Spleen (tissue), 11 donors: ENCODE measurements around the gene PSMB9. TPM values are rescaled to one million over a fixed set of nuclear protein-coding genes. Genes with fewer than 3 reads are reported as not detected.

Experiments used
- DNase-seq: peaks from one replicate; pipeline ENCODE4 v3.0.0-alpha.2; 2020
- H3K27ac ChIP-seq, 8 donors: fragments of 200-600 bp; sonication (generic) in 7 of 8; 1 replicate in 4 of 8; 2 replicates in 4 of 8; pipeline versions ENCODE4 v1.5.0 to v1.8.0; 2016 to 2021; ENCODE audit warnings: inconsistent platforms in 4 of 8, mild to moderate bottlenecking in 4 of 8, moderate library complexity in 1 of 8
- H3K27me3 ChIP-seq, 7 donors: fragments of 200-600 bp; sonication (generic) in 6 of 7; replicated peaks in 1 of 7; 1 replicate in 4 of 7; 2 replicates in 3 of 7; pipeline versions ENCODE4 v1.5.0 to v1.8.0; 2016 to 2021; ENCODE audit warnings: inconsistent platforms in 3 of 7, mild to moderate bottlenecking in 1 of 7
- H3K36me3 ChIP-seq, 6 donors: fragments of 200-600 bp; sonication (generic) in 5 of 6; 1 replicate in 4 of 6; 2 replicates in 2 of 6; pipeline versions ENCODE4 v1.5.0 to v1.8.0; 2016 to 2021; ENCODE audit warnings: inconsistent platforms in 2 of 6
- H3K4me1 ChIP-seq, 6 donors: fragments of 200-600 bp; sonication (generic) in 5 of 6; 1 replicate in 3 of 6; 2 replicates in 3 of 6; pipeline versions ENCODE4 v1.5.0 to v1.8.0; 2016 to 2021; ENCODE audit warnings: inconsistent platforms in 3 of 6
- H3K4me3 ChIP-seq, 8 donors: fragments of 200-600 bp; sonication (generic) in 7 of 8; 1 replicate in 4 of 8; 2 replicates in 4 of 8; pipeline versions ENCODE4 v1.5.0 to v1.8.0; 2016 to 2021; ENCODE audit warnings: inconsistent platforms in 4 of 8, mild to moderate bottlenecking in 4 of 8, moderate library complexity in 2 of 8
- H3K9me3 ChIP-seq, 8 donors: fragments of 200-600 bp; sonication (generic) in 7 of 8; 1 replicate in 4 of 8; 2 replicates in 4 of 8; pipeline versions ENCODE4 v1.5.0 to v1.8.0; 2016 to 2021; ENCODE audit warnings: inconsistent platforms in 4 of 8
- CTCF ChIP-seq, 11 experiments: fragments of 200-600 bp in 7 of 11; fragments of 450-650 bp in 4 of 11; sonication (generic) in 4 of 11; IDR thresholded peaks in 8 of 11; conservative IDR thresholded peaks in 3 of 11; 1 replicate in 7 of 11; 2 replicates in 4 of 11; pipeline versions ENCODE4 v1.4.0 to v1.8.0; 2016 to 2021; ENCODE audit warnings: antibody characterized with exemption in 11 of 11, inconsistent platforms in 4 of 11, mild to moderate bottlenecking in 1 of 11
- POLR2A ChIP-seq, 3 donors: fragments of 450-650 bp; IDR thresholded peaks; one replicate each; pipeline ENCODE4 v1.5.1; 2017; ENCODE audit warnings: antibody characterized with exemption in 3 of 3, mild to moderate bottlenecking in 1 of 3
- POLR2AphosphoS5 ChIP-seq, 3 donors: sonication (generic); formaldehyde crosslinking; IDR thresholded peaks; one replicate each; pipeline ENCODE4 v1.5.1; 2017; ENCODE audit warnings: antibody characterized with exemption in 3 of 3
- WGBS, 5 donors: extraction: QIAGEN DNeasy Blood & Tissue Kit in 3 of 5; methylation state at CpG; one replicate each; pipeline versions ENCODE4 v1.1.5 to v1.1.7; 2013 to 2018; 5-methylcytosine and 5-hydroxymethylcytosine counted together
- intact Hi-C: fragments of 100-400 bp; cut with DNase I; formaldehyde crosslinking; loops from one replicate; pipeline ENCODE4 v1.15.0; 2023; ENCODE audit warnings: low total_unique reads
- polyA plus RNA-seq, 3 donors: library from polyadenylated mRNA; stranded (reverse); fragments of 200-250 nt; gene quantifications; one replicate each; pipeline ENCODE4 v1.2.1, GENCODE V29; 2013
- small RNA-seq, 4 donors: library from RNA; depleted of rRNA; stranded (forward); fragments of <200 nt; gene quantifications; one replicate each; pipeline ENCODE3, GENCODE V24; 2016
- total RNA-seq, 7 donors: library from RNA; depleted of rRNA in 3 of 7; stranded (reverse); fragments of >200 nt in 3 of 7; fragmentation: NEBNext Ultra II Directional in 4 of 7; extraction: Animal tissue kit (Norgen Biotek cat#: 25700) in 4 of 7; gene quantifications; one replicate each; pipeline versions ENCODE4 v1.1.0 to v1.2.1, GENCODE V29; 2016 to 2021
- donor health status: healthy with polysubstance abuse.
- donor health status: DM: no; HTN: no; CAD: no; lungs with moderate emphysema.
- donor health status: DM: no; HTN: no; CAD: no.
- donor health status: Bipolar disorder and iron deficiency.
- donor health status: healthy.
- donor health status: DM: no; HTN: no; CAD: no.
- donor health status: DM: yes; HTN: yes; CAD: no.

Gene PSMB9
- total and polyA plus RNA-seq, 10 donors, result 141 to 328 (median 172) TPM

- intact Hi-C loops, result no loop called here
- Histone ChIP-seq H3K9me3 (no peaks in the 10 kb centered on the region), H3K27ac (no peak overlapping the region), H3K36me3 (peaks cover 0 to 10% (median 4%) of the 10 kb centered on the region in 6 donors), H3K4me1 (peaks cover 0 to 23% (median 2%) of the 10 kb centered on the region in 6 donors), H3K4me3 (no peak overlapping the region), H3K27me3 (no peaks in the 10 kb centered on the region)
- TF ChIP-seq POLR2AphosphoS5 (IDR thresholded peaks at IDR 0.05), result no peak
- TF ChIP-seq POLR2A (IDR thresholded peaks at IDR 0.05), result no peak
- TF ChIP-seq CTCF (IDR thresholded peaks at IDR 0.05 in 8 of 11, conservative IDR thresholded peaks at IDR 0.05 in 3 of 11), result no peak
- DNase-seq, result no peak
These were observed 50.0 kb downstream of the PSMB9 start for GRCh38 chr6:32903952-32904351.

GRCh38 chr6:32905078-32905477 is 51.1 kb downstream of the PSMB9 start:
- Histone ChIP-seq H3K4me3 (no peak overlapping the region), H3K27ac (no peak overlapping the region), H3K27me3 (no peaks in the 10 kb centered on the region), H3K36me3 (peaks cover 0 to 10% (median 4%) of the 10 kb centered on the region in 6 donors), H3K4me1 (peaks cover 0 to 26% (median 3%) of the 10 kb centered on the region in 6 donors), H3K9me3 (no peaks in the 10 kb centered on the region)
- WGBS, 5 donors, result 42 to 72% (median 59%) methylated on average over 2 of the region's 2 CpGs
- DNase-seq, result no peak
- intact Hi-C loops, result no loop called here
- TF ChIP-seq POLR2AphosphoS5 (IDR thresholded peaks at IDR 0.05), result no peak
- no peak for TF ChIP-seq CTCF (IDR thresholded peaks at IDR 0.05 in 8 of 11, conservative IDR thresholded peaks at IDR 0.05 in 3 of 11)
- no peak for TF ChIP-seq POLR2A (IDR thresholded peaks at IDR 0.05)

GRCh38 chr6:32906539-32906938 is 52.5 kb downstream of the PSMB9 start:
- Histone ChIP-seq H3K36me3 (peaks cover 0 to 3% (median under 1%) of the 10 kb centered on the region in 6 donors), H3K27ac (no peak overlapping the region), H3K4me3 (no peak overlapping the region), H3K9me3 (no peaks in the 10 kb centered on the region), H3K4me1 (peaks cover 0 to 26% (median 3%) of the 10 kb centered on the region in 6 donors), H3K27me3 (no peaks in the 10 kb centered on the region)
- WGBS, 5 donors, result 72 to 91% (median 83%) methylated on average over 1 of the region's 1 CpG
- TF ChIP-seq POLR2AphosphoS5 (IDR thresholded peaks at IDR 0.05) (no peak), POLR2A (IDR thresholded peaks at IDR 0.05) (no peak), CTCF (IDR thresholded peaks at IDR 0.05 in 8 of 11, conservative IDR thresholded peaks at IDR 0.05 in 3 of 11) (no peak)
- no peak for DNase-seq
- intact Hi-C loops, result no loop called here

- peaks cover 0 to 16% (median 0%) of the 10 kb centered on the region in 6 donors for H3K4me1 ChIP-seq
- H3K27me3 ChIP-seq, result no peaks in the 10 kb centered on the region
- no peaks in the 10 kb centered on the region for H3K9me3 ChIP-seq
- H3K4me3 ChIP-seq, result no peak overlapping the region
- WGBS, 5 donors, result 71 to 82% (median 78%) methylated on average over 2 of the region's 2 CpGs
- intact Hi-C loops, result no loop called here
- H3K27ac ChIP-seq, result peak overlapping the region in 1 of 8 donors; percentile 40
- no peaks in the 10 kb centered on the region for H3K36me3 ChIP-seq
- no peak for DNase-seq
- TF ChIP-seq CTCF (IDR thresholded peaks at IDR 0.05 in 8 of 11, conservative IDR thresholded peaks at IDR 0.05 in 3 of 11), result no peak
- TF ChIP-seq POLR2A (IDR thresholded peaks at IDR 0.05), result no peak
- no peak for TF ChIP-seq POLR2AphosphoS5 (IDR thresholded peaks at IDR 0.05)
These were observed 54.9 kb downstream of the PSMB9 start for GRCh38 chr6:32908897-32909296.

Small RNA genes within 50 kb of the gene (small RNA-seq; reads per million reads assigned to genes)
- gene HLA-Z, result 0 reads per million in 4 donors

Other genes starting within 250 kb of the PSMB9 start
- 100 to 1,000 TPM in 6 of 7 donors, 10 to 100 TPM in 1; 19.1 to 340 (median 196) TPM for gene HLA-DQA1, start 216.8 kb upstream of the PSMB9 start, total RNA-seq
- gene HLA-DQA1, start 216.8 kb upstream of the PSMB9 start, polyA plus RNA-seq, result 100 to 1,000 TPM; 249 to 441 (median 420) TPM
- gene HLA-DQB1, start 187.5 kb upstream of the PSMB9 start, total RNA-seq, result 100 to 1,000 TPM in 4 of 7 donors, 10 to 100 TPM in 2, 1 to 10 TPM in 1; 6.1 to 271 (median 120) TPM
- gene HLA-DQB1, start 187.5 kb upstream of the PSMB9 start, polyA plus RNA-seq, result 1,000 to 10,000 TPM in 1 of 3 donors, 100 to 1,000 TPM in 2; 383 to 1,152 (median 620) TPM
- 10 to 100 TPM in 4 of 7 donors, 1 to 10 TPM in 2, under 1 TPM in 1; 0.46 to 84.9 (median 10.9) TPM for gene HLA-DQA2, start 112.8 kb upstream of the PSMB9 start, total RNA-seq
- gene HLA-DQA2, start 112.8 kb upstream of the PSMB9 start, polyA plus RNA-seq, result under 1 TPM; 0.10 to 0.29 (median 0.24) TPM
- gene HLA-DQB2, start 90.7 kb upstream of the PSMB9 start, total RNA-seq, result 10 to 100 TPM in 3 of 7 donors, 1 to 10 TPM in 3, not detected in 1; 1.0 to 72.6 (median 12.6) TPM
- gene HLA-DQB2, start 90.7 kb upstream of the PSMB9 start, polyA plus RNA-seq, result under 1 TPM in 2 of 3 donors, not detected in 1; 0.88 to 0.96 TPM
- gene HLA-DOB, start 37.2 kb upstream of the PSMB9 start, total RNA-seq, result 10 to 100 TPM; 30.7 to 50.7 (median 43.9) TPM
- gene HLA-DOB, start 37.2 kb upstream of the PSMB9 start, polyA plus RNA-seq, result 100 to 1,000 TPM; 112 to 179 (median 141) TPM
- 100 to 1,000 TPM in 1 of 7 donors, 10 to 100 TPM in 6; 33.0 to 106 (median 77.9) TPM for gene TAP2, start 15.5 kb upstream of the PSMB9 start, total RNA-seq
- gene TAP2, start 15.5 kb upstream of the PSMB9 start, polyA plus RNA-seq, result 10 to 100 TPM; 26.4 to 40.9 (median 34.0) TPM
- gene PSMB8, start 10.1 kb upstream of the PSMB9 start, total RNA-seq, result 100 to 1,000 TPM; 109 to 156 (median 147) TPM
- 100 to 1,000 TPM; 248 to 288 (median 279) TPM for gene PSMB8, start 10.1 kb upstream of the PSMB9 start, polyA plus RNA-seq
- 100 to 1,000 TPM; 108 to 172 (median 147) TPM for gene TAP1, start 488 bp upstream of the PSMB9 start, total RNA-seq
- gene TAP1, start 488 bp upstream of the PSMB9 start, polyA plus RNA-seq, result 100 to 1,000 TPM in 2 of 3 donors, 10 to 100 TPM in 1; 98.5 to 154 (median 133) TPM
- gene HLA-DMB, start 86.8 kb downstream of the PSMB9 start, total RNA-seq, result 100 to 1,000 TPM; 124 to 178 (median 144) TPM
- 100 to 1,000 TPM; 158 to 226 (median 209) TPM for gene HLA-DMB, start 86.8 kb downstream of the PSMB9 start, polyA plus RNA-seq
- gene HLA-DMA, start 98.9 kb downstream of the PSMB9 start, total RNA-seq, result 100 to 1,000 TPM; 141 to 218 (median 173) TPM
- gene HLA-DMA, start 98.9 kb downstream of the PSMB9 start, polyA plus RNA-seq, result 100 to 1,000 TPM; 235 to 423 (median 270) TPM
- gene BRD2, start 114.4 kb downstream of the PSMB9 start, total RNA-seq, result 100 to 1,000 TPM; 169 to 277 (median 234) TPM
- 100 to 1,000 TPM in 2 of 3 donors, 10 to 100 TPM in 1; 80.5 to 127 (median 103) TPM for gene BRD2, start 114.4 kb downstream of the PSMB9 start, polyA plus RNA-seq
- 10 to 100 TPM; 30.8 to 89.5 (median 68.6) TPM for gene HLA-DOA, start 155.4 kb downstream of the PSMB9 start, total RNA-seq
- gene HLA-DOA, start 155.4 kb downstream of the PSMB9 start, polyA plus RNA-seq, result 10 to 100 TPM; 36.9 to 48.7 (median 40.0) TPM
- gene HLA-DPA1, start 219.5 kb downstream of the PSMB9 start, total RNA-seq, result 100 to 1,000 TPM; 253 to 621 (median 517) TPM
- 100 to 1,000 TPM; 346 to 466 (median 352) TPM for gene HLA-DPA1, start 219.5 kb downstream of the PSMB9 start, polyA plus RNA-seq
- 100 to 1,000 TPM; 209 to 647 (median 414) TPM for gene HLA-DPB1, start 221.8 kb downstream of the PSMB9 start, total RNA-seq
- 100 to 1,000 TPM; 543 to 817 (median 574) TPM for gene HLA-DPB1, start 221.8 kb downstream of the PSMB9 start, polyA plus RNA-seq